ENCODE results near the gene CSNK1A1. TPM values are rescaled to one million over a fixed set of nuclear protein-coding genes. Genes with fewer than 3 reads are reported as not detected.
"Not testable (repeated sequence)": the region's sequence is repeated elsewhere in the genome, so short reads cannot be mapped to it uniquely, and the experiment has no call there.

Gene CSNK1A1
- total RNA-seq, 1 experiment from 2014 or later: 263 TPM

DNA sequence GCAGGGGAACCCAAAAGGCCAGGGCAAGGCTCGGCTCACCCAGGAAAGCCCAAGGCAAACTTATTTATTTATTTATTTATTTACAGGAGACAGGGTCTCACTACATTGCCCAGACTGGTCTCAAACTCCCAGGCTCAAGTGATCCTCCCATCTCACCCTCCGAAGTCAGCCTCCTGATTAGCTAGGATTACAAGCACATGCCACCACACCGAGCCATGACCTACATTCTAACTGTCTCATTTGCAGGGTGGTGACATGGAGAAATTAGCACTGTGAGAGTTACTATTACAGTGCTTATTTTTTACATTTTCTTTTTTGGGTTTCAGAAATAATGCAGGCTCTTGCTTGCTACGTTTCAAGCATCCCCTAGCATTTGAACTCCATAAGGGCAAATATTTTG, 48.1 kb upstream of the CSNK1A1 start:
- POLR2A ChIA-PET: no interaction called here
- Histone ChIP-seq H2AFZ (ENCODE audit: low read depth, low read length, poor library complexity, severe bottlenecking) (no peak overlapping the region), H3K9me3 (ENCODE audit: control insufficient read depth in 1 of 2, insufficient read depth in 1 of 2, low read depth in 1 of 2, low read length in 2 of 2) (no peaks in the 10 kb centered on the region), H4K20me1 (ENCODE audit: insufficient read depth) (no peaks in the 10 kb centered on the region), H3K9me2 (ENCODE audit: insufficient read depth) (no peaks in the 10 kb centered on the region), H3K4me2 (ENCODE audit: low read length) (no peak overlapping the region), H3K27me3 (ENCODE audit: insufficient read depth, low read length) (no peaks in the 10 kb centered on the region), H3K79me2 (ENCODE audit: insufficient read depth, low read length) (no peaks in the 10 kb centered on the region), H3K4me1 (ENCODE audit: control insufficient read depth in 1 of 2, insufficient read depth in 2 of 2, low read length in 2 of 2) (peaks cover 21 to 32% of the 10 kb centered on the region in 2 experiments), H3K9ac (ENCODE audit: low read length) (no peak overlapping the region), H3K27ac (ENCODE audit: low read depth, low read length) (no peak overlapping the region), H3K36me3 (ENCODE audit: control insufficient read depth in 1 of 2, insufficient read depth in 2 of 2, low read length in 2 of 2) (no peaks in the 10 kb centered on the region), H3K4me3 (replicated peaks in 1 of 2; ENCODE audit: low read depth in 1 of 2, low read length in 2 of 2) (no peak overlapping the region)
- RAD21 ChIA-PET (ENCODE audit: low non-redundant PET in 1 of 2, low total read pairs in 2 of 2, uncharacterized antibody in 2 of 2, unreplicated experiment in 2 of 2): no interaction called here
- intact Hi-C loops (cut with micrococcal nuclease): no loop called here
- no TSS peak for BruUV-seq (replicated peaks)
- CTCF ChIA-PET: interaction anchor here (1.0 to 1.4 kb wide), 3 partner anchors 11 to 20 kb away, joined by 3 to 6 read pairs (median 4); no protein-coding TSS in a partner anchor
- ATAC-seq (no peak), DNase-seq (ENCODE audit: low read depth, low spot score) (no peak)
- TF ChIP-seq POLR2A (IDR thresholded peaks at IDR 0.05; ENCODE audit: borderline replicate concordance, extremely low read depth, insufficient read depth, insufficient read length) (no peak), ZNF274 (IDR thresholded peaks at IDR 0.05; ENCODE audit: low read depth, low read length) (no peak), CBX3 (IDR thresholded peaks at IDR 0.05; ENCODE audit: low read depth) (no peak)

DNA sequence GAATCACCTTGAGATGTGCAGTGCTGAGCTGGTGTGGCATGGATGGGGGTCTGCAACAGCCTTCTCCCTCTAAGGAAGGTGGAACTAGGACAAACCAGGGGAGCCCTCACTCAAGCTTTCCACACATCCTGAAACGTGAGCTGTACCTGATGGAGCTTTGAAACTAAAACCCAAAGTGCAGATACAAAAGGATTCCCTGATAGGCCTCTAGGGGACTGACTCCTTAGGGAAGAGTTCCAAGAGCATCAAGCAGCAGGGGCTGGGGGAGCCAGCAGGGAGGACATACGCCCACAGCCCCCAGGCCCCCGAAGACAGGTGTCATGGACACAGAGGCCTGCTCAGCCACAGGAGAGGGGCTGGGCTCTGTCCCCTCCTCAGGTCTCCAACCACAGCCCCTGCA, 47.7 kb upstream of the CSNK1A1 start:
- H4K20me1 ChIP-seq (ENCODE audit: insufficient read depth): no peaks in the 10 kb centered on the region
- DNase-seq (ENCODE audit: low read depth, low spot score) (no peak), ATAC-seq (no peak)
- ChIA-PET POLR2A (no interaction called here), CTCF (interaction anchor here (1.0 to 1.4 kb wide), 3 partner anchors 11 to 20 kb away, joined by 3 to 6 read pairs (median 4); no protein-coding TSS in a partner anchor), RAD21 (ENCODE audit: low non-redundant PET in 1 of 2, low total read pairs in 2 of 2, uncharacterized antibody in 2 of 2, unreplicated experiment in 2 of 2) (no interaction called here)
- H3K27ac ChIP-seq (ENCODE audit: low read depth, low read length): no peak overlapping the region
- H3K9me3 ChIP-seq (ENCODE audit: control insufficient read depth in 1 of 2, insufficient read depth in 1 of 2, low read depth in 1 of 2, low read length in 2 of 2): no peaks in the 10 kb centered on the region
- no peaks in the 10 kb centered on the region for H3K36me3 ChIP-seq (ENCODE audit: control insufficient read depth in 1 of 2, insufficient read depth in 2 of 2, low read length in 2 of 2)
- no peak overlapping the region for H3K4me3 ChIP-seq (replicated peaks in 1 of 2; ENCODE audit: low read depth in 1 of 2, low read length in 2 of 2)
- H3K27me3 ChIP-seq (ENCODE audit: insufficient read depth, low read length): no peaks in the 10 kb centered on the region
- no TSS peak for BruUV-seq (replicated peaks)
- H3K79me2 ChIP-seq (ENCODE audit: insufficient read depth, low read length): no peaks in the 10 kb centered on the region
- H3K9ac ChIP-seq (ENCODE audit: low read length): no peak overlapping the region
- no peak overlapping the region for H3K4me2 ChIP-seq (ENCODE audit: low read length)
- TF ChIP-seq, protein P1, sequence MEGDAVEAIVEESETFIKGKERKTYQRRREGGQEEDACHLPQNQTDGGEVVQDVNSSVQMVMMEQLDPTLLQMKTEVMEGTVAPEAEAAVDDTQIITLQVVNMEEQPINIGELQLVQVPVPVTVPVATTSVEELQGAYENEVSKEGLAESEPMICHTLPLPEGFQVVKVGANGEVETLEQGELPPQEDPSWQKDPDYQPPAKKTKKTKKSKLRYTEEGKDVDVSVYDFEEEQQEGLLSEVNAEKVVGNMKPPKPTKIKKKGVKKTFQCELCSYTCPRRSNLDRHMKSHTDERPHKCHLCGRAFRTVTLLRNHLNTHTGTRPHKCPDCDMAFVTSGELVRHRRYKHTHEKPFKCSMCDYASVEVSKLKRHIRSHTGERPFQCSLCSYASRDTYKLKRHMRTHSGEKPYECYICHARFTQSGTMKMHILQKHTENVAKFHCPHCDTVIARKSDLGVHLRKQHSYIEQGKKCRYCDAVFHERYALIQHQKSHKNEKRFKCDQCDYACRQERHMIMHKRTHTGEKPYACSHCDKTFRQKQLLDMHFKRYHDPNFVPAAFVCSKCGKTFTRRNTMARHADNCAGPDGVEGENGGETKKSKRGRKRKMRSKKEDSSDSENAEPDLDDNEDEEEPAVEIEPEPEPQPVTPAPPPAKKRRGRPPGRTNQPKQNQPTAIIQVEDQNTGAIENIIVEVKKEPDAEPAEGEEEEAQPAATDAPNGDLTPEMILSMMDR (IDR thresholded peaks at IDR 0.05 in 2 of 3, conservative IDR thresholded peaks at IDR 0.05 in 1 of 3; ENCODE audit: borderline replicate concordance in 1 of 3, insufficient read depth in 1 of 3, low read depth in 2 of 3, low read length in 2 of 3): peak in 2 of 3 experiments; percentile 17 to 28; a peak in 3 of 6 replicates
- TF ChIP-seq, protein P2, sequence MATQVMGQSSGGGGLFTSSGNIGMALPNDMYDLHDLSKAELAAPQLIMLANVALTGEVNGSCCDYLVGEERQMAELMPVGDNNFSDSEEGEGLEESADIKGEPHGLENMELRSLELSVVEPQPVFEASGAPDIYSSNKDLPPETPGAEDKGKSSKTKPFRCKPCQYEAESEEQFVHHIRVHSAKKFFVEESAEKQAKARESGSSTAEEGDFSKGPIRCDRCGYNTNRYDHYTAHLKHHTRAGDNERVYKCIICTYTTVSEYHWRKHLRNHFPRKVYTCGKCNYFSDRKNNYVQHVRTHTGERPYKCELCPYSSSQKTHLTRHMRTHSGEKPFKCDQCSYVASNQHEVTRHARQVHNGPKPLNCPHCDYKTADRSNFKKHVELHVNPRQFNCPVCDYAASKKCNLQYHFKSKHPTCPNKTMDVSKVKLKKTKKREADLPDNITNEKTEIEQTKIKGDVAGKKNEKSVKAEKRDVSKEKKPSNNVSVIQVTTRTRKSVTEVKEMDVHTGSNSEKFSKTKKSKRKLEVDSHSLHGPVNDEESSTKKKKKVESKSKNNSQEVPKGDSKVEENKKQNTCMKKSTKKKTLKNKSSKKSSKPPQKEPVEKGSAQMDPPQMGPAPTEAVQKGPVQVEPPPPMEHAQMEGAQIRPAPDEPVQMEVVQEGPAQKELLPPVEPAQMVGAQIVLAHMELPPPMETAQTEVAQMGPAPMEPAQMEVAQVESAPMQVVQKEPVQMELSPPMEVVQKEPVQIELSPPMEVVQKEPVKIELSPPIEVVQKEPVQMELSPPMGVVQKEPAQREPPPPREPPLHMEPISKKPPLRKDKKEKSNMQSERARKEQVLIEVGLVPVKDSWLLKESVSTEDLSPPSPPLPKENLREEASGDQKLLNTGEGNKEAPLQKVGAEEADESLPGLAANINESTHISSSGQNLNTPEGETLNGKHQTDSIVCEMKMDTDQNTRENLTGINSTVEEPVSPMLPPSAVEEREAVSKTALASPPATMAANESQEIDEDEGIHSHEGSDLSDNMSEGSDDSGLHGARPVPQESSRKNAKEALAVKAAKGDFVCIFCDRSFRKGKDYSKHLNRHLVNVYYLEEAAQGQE (IDR thresholded peaks at IDR 0.05; ENCODE audit: low read depth): no peak
- no peaks in the 10 kb centered on the region for H3K9me2 ChIP-seq (ENCODE audit: insufficient read depth)
- intact Hi-C loops (cut with micrococcal nuclease): no loop called here
- H2AFZ ChIP-seq (ENCODE audit: low read depth, low read length, poor library complexity, severe bottlenecking): no peak overlapping the region
- peaks cover 17 to 32% of the 10 kb centered on the region in 2 experiments for H3K4me1 ChIP-seq (ENCODE audit: control insufficient read depth in 1 of 2, insufficient read depth in 2 of 2, low read length in 2 of 2)

DNA sequence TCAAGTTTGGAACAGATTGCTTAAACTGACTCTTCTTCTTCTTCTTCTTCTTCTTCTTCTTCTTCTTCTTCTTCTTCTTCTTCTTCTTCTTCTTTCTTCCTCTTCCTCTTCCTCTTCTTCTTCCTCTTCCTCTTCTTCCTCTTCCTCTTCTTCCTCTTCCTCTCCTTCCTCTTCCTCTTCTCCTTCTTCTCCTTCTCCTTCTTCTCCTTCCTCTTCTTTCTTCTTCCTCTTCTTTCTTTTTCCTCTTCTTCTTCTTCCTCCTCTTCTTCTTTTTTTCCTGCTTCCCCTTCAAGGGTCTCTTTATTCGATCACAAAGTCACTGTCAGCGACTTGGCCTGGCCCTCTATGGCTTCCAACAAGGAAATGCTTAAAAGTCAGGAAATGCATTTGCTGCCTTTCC, 47.0 kb upstream of the CSNK1A1 start:
- H2AFZ ChIP-seq (ENCODE audit: low read depth, low read length, poor library complexity, severe bottlenecking); DNase-seq (ENCODE audit: low read depth, low spot score); H3K4me2 ChIP-seq (ENCODE audit: low read length); POLR2A ChIA-PET; H3K9ac ChIP-seq (ENCODE audit: low read length); H3K27ac ChIP-seq (ENCODE audit: low read depth, low read length); H4K20me1 ChIP-seq (ENCODE audit: insufficient read depth); H3K9me3 ChIP-seq (ENCODE audit: control insufficient read depth in 1 of 2, insufficient read depth in 1 of 2, low read depth in 1 of 2, low read length in 2 of 2); H3K27me3 ChIP-seq (ENCODE audit: insufficient read depth, low read length); ATAC-seq; BruUV-seq (replicated peaks); H3K36me3 ChIP-seq (ENCODE audit: control insufficient read depth in 1 of 2, insufficient read depth in 2 of 2, low read length in 2 of 2); H3K79me2 ChIP-seq (ENCODE audit: insufficient read depth, low read length); RAD21 ChIA-PET (ENCODE audit: low non-redundant PET in 1 of 2, low total read pairs in 2 of 2, uncharacterized antibody in 2 of 2, unreplicated experiment in 2 of 2); H3K4me3 ChIP-seq (replicated peaks in 1 of 2; ENCODE audit: low read depth in 1 of 2, low read length in 2 of 2); intact Hi-C loops (cut with micrococcal nuclease); H3K9me2 ChIP-seq (ENCODE audit: insufficient read depth): not testable (repeated sequence)
- CTCF ChIA-PET: interaction anchor here (1.0 to 1.4 kb wide), 3 partner anchors 10 to 21 kb away, joined by 3 to 6 read pairs (median 4); no protein-coding TSS in a partner anchor
- peaks cover 10 to 25% of the 10 kb centered on the region in 2 experiments for H3K4me1 ChIP-seq (ENCODE audit: control insufficient read depth in 1 of 2, insufficient read depth in 2 of 2, low read length in 2 of 2)
